Left ventricle myocardium inferior (tissue), 1 donor: ENCODE results near the gene LDB2. TPM values are rescaled to one million over a fixed set of nuclear protein-coding genes. Genes with fewer than 3 reads are reported as not detected.

Experiments used
- DNase-seq: peaks from one replicate; pipeline ENCODE4 v3.0.0-alpha.2; 2020
- H3K27ac ChIP-seq: fragments of 200-600 bp; replicated peaks from 2 replicates; pipeline ENCODE4 v1.8.0; 2021
- H3K27me3 ChIP-seq: fragments of 200-600 bp; 2 replicates; pipeline ENCODE4 v1.8.0; 2021; ENCODE audit warnings: low read depth
- H3K36me3 ChIP-seq: fragments of 200-600 bp; 2 replicates; pipeline ENCODE4 v1.8.0; 2021
- H3K4me1 ChIP-seq: fragments of 200-600 bp; 2 replicates; pipeline ENCODE4 v1.8.0; 2021
- H3K4me3 ChIP-seq: fragments of 200-600 bp; 2 replicates; pipeline ENCODE4 v1.8.0; 2021; ENCODE audit warnings: mild to moderate bottlenecking, moderate library complexity
- H3K9me3 ChIP-seq: fragments of 200-600 bp; replicated peaks from 2 replicates; pipeline ENCODE4 v1.8.0; 2021
- intact Hi-C: fragments of 100-400 bp; cut with micrococcal nuclease; formaldehyde crosslinking; loops from one replicate; pipeline ENCODE4 v1.11.0; 2022
- total RNA-seq: library from RNA; stranded (reverse); fragmentation: NEBNext Ultra II Directional; extraction: Animal tissue kit (Norgen Biotek cat#: 25700); gene quantifications from one replicate; pipeline ENCODE4 v1.2.1, GENCODE V29; 2021
- TF ChIP-seq, protein P1 (sequence below): fragments of 200-600 bp; IDR thresholded peaks from 2 replicates; pipeline ENCODE4 v1.8.0; 2021; ENCODE audit warnings: antibody characterized with exemption, mild to moderate bottlenecking, borderline replicate concordance
- donor health status: DM: no; HTN: yes; CAD: no; lungs with severe emphysema.

The LDB2 gene
- total RNA-seq, 1 donor from 2014 or later = 29.6 TPM

DNA sequence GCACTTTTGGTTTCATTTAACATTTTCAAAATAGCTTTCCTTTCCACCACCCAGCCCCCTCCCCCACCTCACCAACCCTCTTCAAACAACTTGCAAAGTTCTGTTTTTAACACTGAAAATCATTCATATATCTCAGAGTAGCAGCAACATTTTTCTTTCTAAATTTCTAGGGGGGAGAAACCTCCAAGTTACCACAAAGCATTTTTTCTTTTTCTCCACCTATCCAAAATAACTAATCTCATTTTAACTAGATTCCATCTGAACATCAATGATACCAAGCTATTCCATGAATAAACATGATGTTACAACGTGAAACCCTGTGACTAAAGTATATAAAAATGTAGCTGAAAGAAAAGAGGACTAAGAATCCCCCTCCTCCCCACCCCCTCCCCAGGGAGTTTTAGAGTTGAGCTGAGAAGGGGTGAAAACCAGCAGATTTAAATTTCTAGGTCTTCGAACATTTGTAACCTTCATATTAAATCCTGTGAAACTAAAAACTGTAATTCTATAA lies 5.2 kb downstream of the LDB2 start:
- intact Hi-C loops = no loop called here
- no peak for DNase-seq
- peak overlapping the region; percentile 85 for H3K27ac ChIP-seq
- H3K36me3 ChIP-seq = no peaks in the 10 kb centered on the region
- peaks cover 46% of the 10 kb centered on the region for H3K4me1 ChIP-seq
- peak overlapping the region; percentile 73 for H3K4me3 ChIP-seq
- no peaks in the 10 kb centered on the region for H3K9me3 ChIP-seq
- TF ChIP-seq, protein P1, sequence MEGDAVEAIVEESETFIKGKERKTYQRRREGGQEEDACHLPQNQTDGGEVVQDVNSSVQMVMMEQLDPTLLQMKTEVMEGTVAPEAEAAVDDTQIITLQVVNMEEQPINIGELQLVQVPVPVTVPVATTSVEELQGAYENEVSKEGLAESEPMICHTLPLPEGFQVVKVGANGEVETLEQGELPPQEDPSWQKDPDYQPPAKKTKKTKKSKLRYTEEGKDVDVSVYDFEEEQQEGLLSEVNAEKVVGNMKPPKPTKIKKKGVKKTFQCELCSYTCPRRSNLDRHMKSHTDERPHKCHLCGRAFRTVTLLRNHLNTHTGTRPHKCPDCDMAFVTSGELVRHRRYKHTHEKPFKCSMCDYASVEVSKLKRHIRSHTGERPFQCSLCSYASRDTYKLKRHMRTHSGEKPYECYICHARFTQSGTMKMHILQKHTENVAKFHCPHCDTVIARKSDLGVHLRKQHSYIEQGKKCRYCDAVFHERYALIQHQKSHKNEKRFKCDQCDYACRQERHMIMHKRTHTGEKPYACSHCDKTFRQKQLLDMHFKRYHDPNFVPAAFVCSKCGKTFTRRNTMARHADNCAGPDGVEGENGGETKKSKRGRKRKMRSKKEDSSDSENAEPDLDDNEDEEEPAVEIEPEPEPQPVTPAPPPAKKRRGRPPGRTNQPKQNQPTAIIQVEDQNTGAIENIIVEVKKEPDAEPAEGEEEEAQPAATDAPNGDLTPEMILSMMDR = no peak
- H3K27me3 ChIP-seq = peaks cover 25% of the 10 kb centered on the region

DNA sequence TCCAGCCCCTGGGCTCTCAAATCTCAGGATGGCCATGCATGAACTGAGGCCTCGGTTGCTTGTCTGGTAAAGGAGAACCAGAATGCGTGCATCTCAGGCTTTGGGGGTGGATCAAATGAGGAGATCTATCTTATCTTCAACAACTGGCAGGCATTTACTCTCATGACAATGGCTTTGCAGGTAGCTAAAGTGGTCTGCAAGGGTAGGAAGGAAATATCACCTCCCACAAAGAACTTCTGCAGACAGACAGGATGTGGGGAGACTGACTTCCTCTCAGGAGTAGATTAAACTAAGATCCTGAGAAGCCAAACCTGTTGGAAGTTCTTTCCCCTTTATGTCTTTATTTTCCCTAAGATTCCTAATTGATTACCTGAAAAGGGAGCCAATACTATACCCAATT lies 7.8 kb downstream of the LDB2 start:
- peaks cover 40% of the 10 kb centered on the region for H3K4me1 ChIP-seq
- no peak for DNase-seq
- intact Hi-C loops = no loop called here
- peak overlapping the region; percentile 85 for H3K27ac ChIP-seq
- no peaks in the 10 kb centered on the region for H3K36me3 ChIP-seq
- H3K9me3 ChIP-seq = no peaks in the 10 kb centered on the region
- peaks cover 6% of the 10 kb centered on the region for H3K27me3 ChIP-seq
- TF ChIP-seq, protein P1 = no peak
- no peak overlapping the region for H3K4me3 ChIP-seq

DNA sequence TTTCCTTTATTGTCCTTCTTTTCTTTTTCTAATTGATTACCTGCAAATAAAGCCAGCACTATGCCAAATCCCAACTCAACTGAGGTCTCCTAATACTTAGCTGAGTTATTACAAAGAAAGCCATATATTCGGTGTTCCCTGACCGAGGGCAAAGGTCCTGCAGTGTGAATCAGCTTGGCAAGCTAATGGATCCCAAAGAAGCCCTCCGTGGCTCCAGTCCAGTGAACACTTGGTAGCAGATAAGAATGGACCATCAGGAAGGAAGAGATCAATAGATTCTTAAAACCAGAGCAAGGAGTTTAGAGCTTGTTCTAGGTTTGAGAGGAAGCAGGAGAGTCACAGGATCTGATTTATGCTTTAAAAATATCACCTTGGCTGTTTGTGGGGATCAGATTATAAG lies 8.5 kb downstream of the LDB2 start:
- no peak for DNase-seq
- peak overlapping the region; percentile 85 for H3K27ac ChIP-seq
- intact Hi-C loops = no loop called here

DNA sequence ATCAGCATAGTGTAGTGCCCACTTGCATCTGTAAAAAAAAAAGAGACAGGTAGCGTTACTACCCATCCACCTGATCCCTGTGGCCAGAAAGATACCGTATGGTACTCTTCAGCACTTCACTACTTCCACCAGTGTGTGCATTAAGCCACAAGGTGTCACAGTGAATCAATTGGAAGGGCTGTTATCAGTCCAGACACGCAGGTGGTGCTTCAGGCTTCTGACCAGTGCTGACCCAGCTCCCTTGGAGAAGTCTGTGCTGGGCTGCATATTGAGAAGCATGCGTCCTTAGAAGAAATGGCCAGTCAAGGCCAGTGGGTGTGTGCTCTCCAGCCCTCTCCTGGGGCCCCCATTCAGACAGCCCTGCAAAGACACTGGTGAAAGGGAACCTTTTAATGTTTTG lies 10.6 kb downstream of the LDB2 start:
- no peaks in the 10 kb centered on the region for H3K36me3 ChIP-seq
- DNase-seq = no peak
- H3K27ac ChIP-seq = no peak overlapping the region
- H3K4me3 ChIP-seq = no peak overlapping the region
- intact Hi-C loops = no loop called here
- TF ChIP-seq, protein P1 = no peak
- no peaks in the 10 kb centered on the region for H3K27me3 ChIP-seq
- H3K4me1 ChIP-seq = peaks cover 19% of the 10 kb centered on the region
- H3K9me3 ChIP-seq = no peaks in the 10 kb centered on the region

More for the DNA sequence above, 8.5 kb downstream of the LDB2 start:
- Histone ChIP-seq H3K4me3 (no peak overlapping the region), H3K4me1 (peaks cover 33% of the 10 kb centered on the region), H3K27me3 (no peaks in the 10 kb centered on the region), H3K36me3 (no peaks in the 10 kb centered on the region), H3K9me3 (no peaks in the 10 kb centered on the region)
- TF ChIP-seq, protein P1 = no peak

DNA sequence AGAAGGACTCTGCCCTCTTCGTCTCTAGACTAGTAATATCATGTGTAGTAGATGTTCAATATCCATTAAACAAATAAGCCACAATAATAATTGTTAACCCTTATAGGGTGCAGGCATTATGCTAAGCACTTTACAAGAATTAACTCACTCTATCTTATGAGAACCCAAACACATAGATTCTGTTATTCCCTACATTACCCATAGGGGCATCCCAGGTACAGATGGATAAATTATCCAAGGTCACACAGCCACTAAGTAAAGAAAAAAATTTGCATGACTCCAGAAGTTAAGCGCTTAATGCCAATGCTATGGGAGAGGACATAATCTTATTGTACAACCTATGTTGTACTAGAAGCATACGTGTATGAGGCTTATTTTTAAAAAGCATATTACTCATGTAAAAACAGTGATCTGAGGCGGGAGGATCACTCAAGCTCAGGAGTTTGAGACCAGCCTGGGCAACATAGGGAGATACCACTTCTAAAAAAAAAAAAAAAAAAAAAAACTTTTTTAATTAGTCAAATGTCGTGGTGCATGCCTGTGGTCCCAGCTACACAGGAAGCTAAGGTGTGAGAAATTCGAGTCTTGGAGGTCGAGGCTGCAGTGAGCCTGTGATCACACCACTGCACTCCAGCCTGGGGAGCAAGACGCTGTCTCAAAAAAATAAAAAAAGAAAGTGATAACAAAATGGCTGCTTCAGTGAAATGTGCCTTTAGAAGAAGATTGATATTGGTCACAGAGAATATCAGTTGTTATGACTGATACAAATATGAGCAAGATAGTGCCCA lies 13.6 kb downstream of the LDB2 start:
- intact Hi-C loops = no loop called here
- Histone ChIP-seq H3K4me3 (no peak overlapping the region), H3K27me3 (no peaks in the 10 kb centered on the region), H3K36me3 (no peaks in the 10 kb centered on the region), H3K27ac (no peak overlapping the region), H3K9me3 (no peaks in the 10 kb centered on the region), H3K4me1 (peaks cover 15% of the 10 kb centered on the region)
- TF ChIP-seq, protein P1 = no peak
- no peak for DNase-seq
